Upper lobe of left lung (tissue), 4 donors: ENCODE results near the gene MYOG.
A peak's percentile ranks its signal among the peaks of the same experiment; 100 is the strongest.

Experiments used
- CTCF ChIP-seq, 6 experiments: fragments of 450-650 bp in 4 of 6; fragments of 200-600 bp in 2 of 6; sonication (generic) in 2 of 6; IDR thresholded peaks; one replicate each; pipeline ENCODE4 v1.5.1; 2016 to 2019; ENCODE audit warnings: antibody characterized with exemption in 6 of 6
- POLR2A ChIP-seq, 4 donors: fragments of 450-650 bp; IDR thresholded peaks; one replicate each; pipeline ENCODE4 v1.5.1; 2016 to 2017; ENCODE audit warnings: antibody characterized with exemption in 4 of 4, mild to moderate bottlenecking in 2 of 4
- POLR2AphosphoS5 ChIP-seq, 2 donors: sonication (generic); formaldehyde crosslinking; IDR thresholded peaks; one replicate each; pipeline ENCODE4 v1.5.1; 2017; ENCODE audit warnings: antibody characterized with exemption in 2 of 2

- no peak for TF ChIP-seq CTCF (IDR thresholded peaks at IDR 0.05)
- TF ChIP-seq POLR2A (IDR thresholded peaks at IDR 0.05): no peak
- peak in 1 of 2 donors; percentile 6 for TF ChIP-seq POLR2AphosphoS5 (IDR thresholded peaks at IDR 0.05)
Measured at GRCh38 chr1:203038217-203038741, 47.5 kb downstream of the MYOG start.
